GM19324 (cell line): Measurements from ENCODE around the gene SORCS1.

Experiments used
- ATAC-seq: cut with Tn5 transposase; IDR thresholded peaks from one replicate; pipeline ENCODE4 v1.9.1; 2021; ENCODE audit warnings: mild to moderate bottlenecking, moderate library complexity; ENCODE audit not compliant: unreplicated experiment, low FRiP score

SORCS1 gene

GRCh38 chr10:106771154-106771553 lies 393.4 kb downstream of the SORCS1 start:
- no peak for ATAC-seq

- no peak for ATAC-seq
These were observed 396.3 kb downstream of the SORCS1 start for GRCh38 chr10:106768204-106768603.

GRCh38 chr10:106765928-106766327 lies 398.6 kb downstream of the SORCS1 start:
- ATAC-seq = no peak

- no peak for ATAC-seq
These were observed 399.2 kb downstream of the SORCS1 start for GRCh38 chr10:106765241-106765754.

GRCh38 chr10:106764360-106764759 lies 400.1 kb downstream of the SORCS1 start:
- no peak for ATAC-seq

- no peak for ATAC-seq
These were observed 402.6 kb downstream of the SORCS1 start for GRCh38 chr10:106761906-106762305.

- ATAC-seq = no peak
These were observed 407.0 kb downstream of the SORCS1 start for GRCh38 chr10:106757521-106757920.

GRCh38 chr10:106751091-106751490 lies 413.4 kb downstream of the SORCS1 start:
- ATAC-seq = no peak

GRCh38 chr10:106746868-106747267 lies 417.6 kb downstream of the SORCS1 start:
- no peak for ATAC-seq

- no peak for ATAC-seq
These were observed 423.4 kb downstream of the SORCS1 start for GRCh38 chr10:106741006-106741530.

GRCh38 chr10:106740071-106740470 lies 424.4 kb downstream of the SORCS1 start:
- no peak for ATAC-seq

GRCh38 chr10:106734220-106734619 lies 430.3 kb downstream of the SORCS1 start:
- ATAC-seq = no peak

GRCh38 chr10:106728232-106728631 lies 436.3 kb downstream of the SORCS1 start:
- no peak for ATAC-seq

GRCh38 chr10:106727170-106727569 lies 437.3 kb downstream of the SORCS1 start:
- no peak for ATAC-seq

- no peak for ATAC-seq
These were observed 442.0 kb downstream of the SORCS1 start for GRCh38 chr10:106722524-106722923.

GRCh38 chr10:106720683-106721082 lies 443.8 kb downstream of the SORCS1 start:
- ATAC-seq = no peak

- ATAC-seq = no peak
These were observed 448.1 kb downstream of the SORCS1 start for GRCh38 chr10:106716381-106716780.

GRCh38 chr10:106714734-106715555 lies 449.6 kb downstream of the SORCS1 start:
- no peak for ATAC-seq

GRCh38 chr10:106713846-106714245 lies 450.7 kb downstream of the SORCS1 start:
- no peak for ATAC-seq

GRCh38 chr10:106712988-106713387 lies 451.5 kb downstream of the SORCS1 start:
- no peak for ATAC-seq

- no peak for ATAC-seq
These were observed 453.1 kb downstream of the SORCS1 start for GRCh38 chr10:106711313-106711906.

- ATAC-seq = no peak
These were observed 456.0 kb downstream of the SORCS1 start for GRCh38 chr10:106708506-106708905.
